AML-193 (cell line): ENCODE measurements around the gene PUM1.

ENCODE experiments used
- DNase-seq, 2 experiments: peaks; one replicate each; lab custom pipeline; 2025; lab: John Stamatoyannopoulos, UW

PUM1 gene

GRCh38 chr1:31029026-31029425 is 36.5 kb downstream of the PUM1 start:
- no peak for DNase-seq

GRCh38 chr1:31027693-31028526 is 37.6 kb downstream of the PUM1 start:
- DNase-seq, result peak; percentile 78 to 89

- no peak for DNase-seq
Measured at GRCh38 chr1:31022259-31022658, 43.3 kb downstream of the PUM1 start.

DNA sequence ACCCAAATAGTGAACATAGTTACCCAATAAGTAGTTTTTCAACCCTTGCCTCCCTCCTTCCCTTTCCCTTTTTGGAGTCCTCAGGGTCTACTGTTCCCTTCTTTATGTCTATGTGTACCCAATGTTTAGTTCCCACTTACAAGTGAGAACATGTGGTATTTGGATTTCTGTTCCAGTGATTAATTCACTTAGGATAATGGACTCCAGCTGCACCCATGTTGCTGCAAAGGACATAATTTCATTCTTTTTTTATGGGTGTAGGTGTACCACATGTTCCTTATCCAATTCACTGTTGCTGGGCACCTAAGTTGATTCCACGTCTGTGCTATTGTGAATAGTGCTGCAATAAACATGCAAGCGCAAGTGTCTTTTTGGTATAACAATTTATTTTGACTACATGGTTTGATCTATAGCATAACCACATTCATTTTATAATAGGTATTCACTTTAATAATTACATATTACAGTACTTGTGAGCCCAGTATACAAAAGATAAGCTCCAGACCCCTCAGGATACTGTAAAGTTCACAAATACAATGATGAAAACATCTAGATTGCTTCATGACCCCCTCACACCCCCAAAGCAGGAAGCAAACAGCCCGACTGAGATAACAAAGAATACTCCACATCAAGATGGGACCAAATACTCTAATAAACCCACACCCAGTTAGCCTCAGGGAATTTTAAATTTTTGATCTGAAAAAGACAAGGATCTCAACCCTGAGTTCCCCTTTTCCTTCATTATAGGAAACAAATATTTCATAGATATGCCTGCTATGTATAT is 45.3 kb downstream of the PUM1 start:
- no peak for DNase-seq

- DNase-seq, result no peak
Measured at GRCh38 chr1:31019401-31019800, 46.1 kb downstream of the PUM1 start.

GRCh38 chr1:31016868-31017267 is 48.6 kb downstream of the PUM1 start:
- DNase-seq, result no peak

- DNase-seq, result peak; percentile 12 to 27
Measured at GRCh38 chr1:31013187-31013864, 52.2 kb downstream of the PUM1 start.

DNA sequence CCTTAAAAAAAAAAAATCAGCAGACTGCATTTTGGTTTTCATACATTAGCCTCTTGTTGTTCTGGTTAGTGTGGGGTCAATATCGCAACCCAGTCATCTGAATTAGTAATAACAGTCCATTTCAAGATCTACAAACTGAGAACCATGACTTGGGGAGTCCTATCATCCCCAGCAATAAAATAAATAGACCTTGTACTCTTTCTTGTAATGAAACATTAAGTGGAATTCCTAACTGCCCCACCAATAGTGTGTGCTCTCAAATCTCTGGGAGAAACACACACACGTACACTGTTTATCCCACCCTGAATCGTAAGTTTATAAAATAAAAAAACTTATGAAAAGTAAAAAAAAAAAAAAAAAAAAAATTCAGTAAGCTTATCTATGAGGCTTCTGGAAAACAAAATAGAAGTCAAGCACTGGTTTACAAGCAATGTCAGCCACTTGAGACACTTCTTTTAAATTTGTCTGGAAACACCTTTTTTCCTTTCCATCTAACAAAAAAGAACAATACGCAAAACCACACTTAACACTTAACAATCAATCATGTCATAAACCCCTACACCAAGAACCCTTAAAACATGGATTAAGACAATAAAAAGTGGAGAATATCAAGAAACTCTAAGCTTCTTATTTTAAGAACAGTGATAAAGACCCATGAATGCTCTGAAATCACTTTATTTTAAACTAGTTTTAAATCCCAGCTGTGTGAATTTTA is 53.1 kb downstream of the PUM1 start:
- DNase-seq, result no peak

GRCh38 chr1:31011719-31012118 is 53.8 kb downstream of the PUM1 start:
- DNase-seq, result no peak

GRCh38 chr1:31010086-31010989 is 55.2 kb downstream of the PUM1 start:
- no peak for DNase-seq

GRCh38 chr1:31007462-31007991 is 58.0 kb downstream of the PUM1 start:
- no peak for DNase-seq

- DNase-seq, result no peak
Measured at GRCh38 chr1:31006747-31007146, 58.8 kb downstream of the PUM1 start.

- DNase-seq, result no peak
Measured at GRCh38 chr1:31005617-31006166, 59.8 kb downstream of the PUM1 start.

DNA sequence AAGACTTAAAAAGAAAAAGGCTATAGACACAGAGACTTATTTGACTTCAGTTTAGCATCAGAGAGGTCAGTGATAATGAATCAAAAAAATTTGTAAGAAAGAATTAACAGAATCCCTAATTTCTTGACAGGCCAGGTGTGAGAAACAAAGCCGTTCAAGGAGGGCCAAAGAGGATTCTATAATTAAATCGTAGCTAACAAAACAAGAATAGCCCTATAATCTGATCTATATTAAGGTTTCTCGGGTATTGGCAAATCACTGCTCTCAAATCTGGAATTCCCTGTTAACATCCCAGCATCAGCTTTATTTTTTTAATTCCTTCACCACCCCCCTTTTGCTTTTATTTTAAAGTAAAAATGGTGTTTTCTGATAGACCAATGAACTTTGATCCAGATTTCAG is 60.3 kb downstream of the PUM1 start:
- no peak for DNase-seq

- no peak for DNase-seq
Measured at GRCh38 chr1:31004231-31004621, 61.3 kb downstream of the PUM1 start.

- no peak for DNase-seq
Measured at GRCh38 chr1:31003613-31004230, 61.8 kb downstream of the PUM1 start.

DNA sequence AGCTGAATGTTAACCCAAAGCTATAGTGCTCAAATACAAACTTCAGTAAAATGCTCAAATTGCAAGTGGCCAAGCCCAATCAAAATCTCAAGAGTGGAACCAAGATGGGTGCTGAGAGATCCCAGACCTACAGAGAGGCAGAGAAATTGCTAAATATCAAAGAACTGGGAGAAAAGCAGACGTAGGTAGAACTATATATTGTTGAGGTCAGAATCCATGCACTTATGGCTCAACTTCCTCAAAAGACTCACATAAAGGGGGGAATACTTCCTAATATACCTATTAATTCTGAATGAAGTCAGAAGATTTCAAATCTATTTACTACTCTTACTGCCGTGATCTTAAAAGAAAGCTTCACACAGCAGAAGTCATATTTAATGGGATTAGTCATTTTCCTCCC is 65.2 kb downstream of the PUM1 start:
- no peak for DNase-seq

DNA sequence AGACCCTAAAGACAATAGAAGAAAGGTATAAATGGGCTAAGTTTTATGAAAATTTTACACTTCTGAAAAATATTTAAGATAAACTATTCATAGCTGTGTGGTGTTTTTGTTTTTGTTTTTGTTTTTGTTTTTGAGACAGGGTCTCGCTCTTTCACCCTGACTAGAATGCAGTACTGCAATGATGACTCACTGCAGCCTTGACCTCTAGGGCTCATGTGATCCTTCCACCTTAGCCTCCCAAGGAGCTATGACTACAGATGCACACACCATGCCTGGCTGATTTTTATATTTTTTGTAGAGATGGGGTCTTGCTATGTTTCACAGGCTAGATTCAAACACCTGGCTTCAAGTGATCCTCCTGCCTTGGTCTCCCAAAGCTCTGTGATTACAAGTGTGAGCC is 66.6 kb downstream of the PUM1 start:
- no peak for DNase-seq

DNA sequence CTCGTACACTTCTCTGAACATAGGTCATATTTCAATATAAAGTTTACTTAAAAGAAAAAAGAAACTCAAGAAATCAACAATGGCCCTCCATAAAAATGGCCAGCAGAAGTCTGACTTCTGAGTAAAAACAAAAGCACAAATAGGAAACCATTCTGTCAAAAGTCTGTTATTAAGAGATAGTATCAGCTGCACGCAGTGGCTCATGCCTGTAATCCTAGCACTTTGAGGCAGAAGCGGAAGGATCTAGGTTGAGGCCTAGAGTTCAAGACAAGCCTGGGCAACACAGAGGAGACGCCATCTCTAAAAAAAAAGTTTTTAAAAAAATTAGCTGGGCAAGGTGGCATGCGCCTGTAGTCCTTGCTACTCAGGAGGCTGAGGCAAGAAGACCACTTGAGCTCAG is 67.3 kb downstream of the PUM1 start:
- no peak for DNase-seq

DNA sequence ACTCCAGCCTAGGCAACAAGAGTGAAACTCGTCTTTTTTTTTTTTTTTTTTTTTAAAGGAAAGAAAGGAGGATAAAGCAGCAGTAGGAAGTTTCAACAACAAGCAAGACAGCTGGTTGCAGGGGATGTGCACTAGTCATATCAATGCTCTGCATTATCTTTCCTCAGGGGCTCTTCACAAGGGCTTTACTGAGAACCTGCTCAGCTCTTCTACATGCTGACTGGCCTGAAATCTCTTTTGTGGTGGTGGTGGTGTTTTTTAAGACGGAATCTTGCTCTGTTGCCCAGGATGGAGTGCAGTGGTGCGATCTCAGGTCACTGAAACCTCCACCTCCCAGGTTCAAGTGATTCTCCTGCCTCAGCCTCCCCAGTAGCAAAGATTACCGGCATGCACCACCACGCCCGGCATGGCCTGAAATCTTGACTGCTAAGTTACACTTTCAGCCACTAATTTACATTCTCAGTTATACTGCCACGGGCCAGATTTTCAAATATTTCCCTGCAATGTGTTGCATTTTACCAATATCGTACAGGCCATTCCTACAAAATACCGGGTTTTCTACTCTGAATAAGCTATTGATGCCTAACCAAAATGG is 68.0 kb downstream of the PUM1 start:
- DNase-seq, result no peak
